Mesenchymal stem cell (in vitro differentiated cells and primary cell): ENCODE data around the gene EVI5.

Source experiments
- DNase-seq: peaks from one replicate; pipeline ENCODE4 v3.0.0-alpha.2; 2013
- H2AFZ ChIP-seq: one replicate; pipeline ENCODE4 v1.6.1; 2013; ENCODE audit warnings: low read depth, mild to moderate bottlenecking, control low read depth, inconsistent platforms, low read length, moderate library complexity
- H2AK5ac ChIP-seq: 2 replicates; pipeline ENCODE4 v1.6.1; 2013; ENCODE audit warnings: low read length, moderate library complexity, mild to moderate bottlenecking, inconsistent platforms; ENCODE audit not compliant: severe bottlenecking
- H2BK120ac ChIP-seq: one replicate; pipeline ENCODE4 v1.6.1; 2013; ENCODE audit warnings: low read depth, mild to moderate bottlenecking, inconsistent platforms, low read length, moderate library complexity
- H2BK12ac ChIP-seq, 2 experiments: one replicate each; pipeline ENCODE4 v1.6.1; 2013; ENCODE audit warnings: inconsistent platforms in 2 of 2, low read length in 2 of 2, mild to moderate bottlenecking in 2 of 2, moderate library complexity in 2 of 2, control low read depth in 1 of 2
- H2BK15ac ChIP-seq: one replicate; pipeline ENCODE4 v1.6.1; 2013; ENCODE audit warnings: mild to moderate bottlenecking, low read depth, inconsistent platforms; ENCODE audit not compliant: poor library complexity, severe bottlenecking
- H2BK5ac ChIP-seq: 2 replicates; pipeline ENCODE4 v1.6.1; 2013; ENCODE audit warnings: low read depth, mild to moderate bottlenecking, low read length, control low read depth, inconsistent platforms; ENCODE audit not compliant: poor library complexity, severe bottlenecking
- H3K14ac ChIP-seq, 2 experiments: one replicate each; pipeline ENCODE4 v1.6.1; 2013; ENCODE audit warnings: inconsistent platforms in 2 of 2, low read length in 2 of 2, control low read depth in 1 of 2, mild to moderate bottlenecking in 1 of 2, moderate library complexity in 1 of 2
- H3K18ac ChIP-seq, 2 experiments: one replicate each; pipeline ENCODE4 v1.6.1; 2013; ENCODE audit warnings: inconsistent platforms in 2 of 2, low read length in 2 of 2, control low read depth in 1 of 2, low read depth in 1 of 2, mild to moderate bottlenecking in 1 of 2
- H3K23ac ChIP-seq, 2 experiments: one replicate each; pipeline ENCODE4 v1.6.1; 2013; ENCODE audit warnings: inconsistent platforms in 2 of 2, low read length in 2 of 2, mild to moderate bottlenecking in 2 of 2, moderate library complexity in 2 of 2, control low read depth in 1 of 2
- H3K27ac ChIP-seq: 2 replicates; pipeline ENCODE4 v1.5.1; 2013; ENCODE audit warnings: mild to moderate bottlenecking, moderate library complexity, low read length, control low read depth, inconsistent platforms; ENCODE audit not compliant: poor library complexity, severe bottlenecking
- H3K27me3 ChIP-seq, 2 experiments: 2 replicates each; pipeline versions ENCODE4 v1.6.1 to v1.7.0; 2013; ENCODE audit warnings: low read length in 2 of 2, mild to moderate bottlenecking in 2 of 2, moderate library complexity in 2 of 2, control low read depth in 1 of 2, inconsistent platforms in 1 of 2; ENCODE audit not compliant: control insufficient read depth in 1 of 2, insufficient read depth in 1 of 2
- H3K36me3 ChIP-seq, 2 experiments: 2 replicates each; pipeline versions ENCODE4 v1.6.1 to v1.7.0; 2013; ENCODE audit warnings: low read length in 2 of 2, control low read depth in 1 of 2, inconsistent platforms in 1 of 2, low read depth in 1 of 2, mild to moderate bottlenecking in 1 of 2; ENCODE audit not compliant: insufficient read depth in 2 of 2, control insufficient read depth in 1 of 2
- H3K4ac ChIP-seq, 2 experiments: one replicate each; pipeline ENCODE4 v1.6.1; 2013; ENCODE audit warnings: inconsistent platforms in 2 of 2, low read length in 2 of 2, mild to moderate bottlenecking in 2 of 2, moderate library complexity in 2 of 2, control low read depth in 1 of 2, low read depth in 1 of 2
- H3K4me1 ChIP-seq: 2 replicates; pipeline ENCODE4 v1.6.1; 2013; ENCODE audit warnings: low read depth, low read length, control low read depth; ENCODE audit not compliant: control insufficient read depth, insufficient read depth
- H3K4me2 ChIP-seq: 2 replicates; pipeline ENCODE4 v1.6.1; 2013; ENCODE audit warnings: low read length, mild to moderate bottlenecking, inconsistent platforms; ENCODE audit not compliant: poor library complexity, severe bottlenecking
- H3K4me3 ChIP-seq, 2 experiments: 2 replicates each; pipeline versions ENCODE4 v1.5.1 to v1.7.0; 2013; ENCODE audit warnings: low read length in 2 of 2, mild to moderate bottlenecking in 2 of 2, control low read depth in 1 of 2, low read depth in 1 of 2; ENCODE audit not compliant: insufficient read depth in 1 of 2
- H3K79me1 ChIP-seq: replicated peaks from 2 replicates; pipeline ENCODE4 v1.6.1; 2013; ENCODE audit warnings: mild to moderate bottlenecking, control low read depth, low read length, inconsistent platforms; ENCODE audit not compliant: poor library complexity, severe bottlenecking
- H3K9ac ChIP-seq: 2 replicates; pipeline ENCODE4 v1.7.0; 2013; ENCODE audit warnings: mild to moderate bottlenecking, low read length, moderate library complexity
- H3K9me3 ChIP-seq: 2 replicates; pipeline ENCODE4 v1.7.0; 2013; ENCODE audit warnings: mild to moderate bottlenecking, low read length; ENCODE audit not compliant: control insufficient read depth
- H4K8ac ChIP-seq: one replicate; pipeline ENCODE4 v1.6.1; 2013; ENCODE audit warnings: inconsistent platforms, mild to moderate bottlenecking, low read length, moderate library complexity
- H4K91ac ChIP-seq: one replicate; pipeline ENCODE4 v1.6.1; 2013; ENCODE audit warnings: mild to moderate bottlenecking, low read length, inconsistent platforms
- WGBS: methylation state at CpG from one replicate; pipeline ENCODE4 v1.1.7; 2013; ENCODE audit warnings: mixed read lengths; 5-methylcytosine and 5-hydroxymethylcytosine counted together

The EVI5 gene

DNA sequence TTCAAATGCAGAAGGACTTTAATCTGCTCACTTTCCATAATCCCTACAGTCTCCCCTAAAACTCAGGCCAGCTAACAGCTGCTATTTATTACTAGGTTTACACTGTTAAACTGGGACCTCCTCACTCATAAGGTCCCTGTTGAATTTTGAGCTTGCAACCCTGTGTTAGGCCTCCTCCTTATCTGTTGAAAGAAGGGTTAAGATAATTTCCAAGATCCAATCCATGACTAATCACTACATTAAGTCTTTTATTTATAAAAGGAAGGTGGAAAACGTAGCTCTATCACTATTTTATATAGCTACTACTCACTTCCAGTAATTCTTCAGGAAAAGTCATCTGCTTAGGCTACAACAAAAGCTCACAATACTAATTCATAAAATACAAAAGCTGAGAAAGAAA, 79.5 kb downstream of the EVI5 start:
- no peak overlapping the region for H4K91ac ChIP-seq
- no peak overlapping the region for H2BK5ac ChIP-seq
- H3K4me1 ChIP-seq, result peaks cover 2% of the 10 kb centered on the region
- no peak overlapping the region for H3K18ac ChIP-seq
- H3K4me2 ChIP-seq, result no peak overlapping the region
- WGBS, result no CpG with 5 or more reads among the region's 1 CpG
- no peaks in the 10 kb centered on the region for H3K36me3 ChIP-seq
- no peak overlapping the region for H3K9ac ChIP-seq
- DNase-seq, result peak; percentile 43
- H3K4ac ChIP-seq, result no peak overlapping the region
- no peaks in the 10 kb centered on the region for H3K9me3 ChIP-seq
- no peak overlapping the region for H3K27ac ChIP-seq
- H3K27me3 ChIP-seq, result no peaks in the 10 kb centered on the region
- no peak overlapping the region for H3K4me3 ChIP-seq
- H3K14ac ChIP-seq, result no peak overlapping the region
- H2AK5ac ChIP-seq, result no peak overlapping the region
- H2AFZ ChIP-seq, result no peak overlapping the region
- H4K8ac ChIP-seq, result no peak overlapping the region
- H2BK120ac ChIP-seq, result no peak overlapping the region
- H2BK12ac ChIP-seq, result no peak overlapping the region
- H3K23ac ChIP-seq, result no peak overlapping the region
- no peak overlapping the region for H2BK15ac ChIP-seq
- H3K79me1 ChIP-seq, result peaks cover 8% of the 10 kb centered on the region

DNA sequence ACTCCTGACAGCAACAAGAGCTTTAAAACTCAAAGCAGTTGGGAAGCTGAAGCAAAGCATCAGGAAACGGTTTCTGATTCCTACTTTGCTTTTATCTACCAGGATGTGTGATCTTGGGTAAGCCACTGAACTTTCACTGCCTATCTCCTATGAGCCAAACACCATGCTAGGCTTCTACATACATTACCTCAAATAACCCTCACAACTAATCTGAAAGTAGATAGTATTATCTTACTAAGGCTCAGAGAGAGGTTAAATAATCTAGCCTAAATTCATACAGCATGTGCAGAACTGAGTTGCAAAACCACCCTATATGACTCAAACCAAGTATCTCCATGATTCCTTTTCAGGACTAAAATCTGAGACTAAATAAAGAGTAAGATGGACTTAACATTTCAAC, 83.8 kb downstream of the EVI5 start:
- H2BK5ac ChIP-seq, result no peak overlapping the region

DNA sequence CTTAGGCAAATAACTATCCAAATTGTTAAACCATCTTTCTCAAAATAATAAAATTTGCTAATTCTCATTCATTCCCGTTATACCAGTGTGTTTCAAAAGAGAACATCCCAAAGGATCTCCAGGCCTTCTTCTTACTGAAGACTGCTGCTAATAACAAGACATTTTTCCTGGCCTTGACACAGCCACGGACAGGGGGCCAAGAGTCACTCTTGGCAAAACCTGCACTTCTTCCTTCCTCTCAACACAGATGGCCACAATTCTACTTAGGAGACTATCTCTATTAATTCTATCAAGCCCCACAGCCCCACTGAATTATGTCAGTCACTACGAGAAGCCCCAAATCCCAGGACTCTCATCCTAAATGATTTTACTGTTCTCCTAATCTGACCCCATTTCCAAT, 86.0 kb downstream of the EVI5 start:
- H3K4me1 ChIP-seq, result no peaks in the 10 kb centered on the region
- no peaks in the 10 kb centered on the region for H3K9me3 ChIP-seq
- no peak overlapping the region for H3K4me3 ChIP-seq
- no peak overlapping the region for H3K27ac ChIP-seq
- H3K79me1 ChIP-seq, result peaks cover 6% of the 10 kb centered on the region
- H3K9ac ChIP-seq, result no peak overlapping the region
- no peak overlapping the region for H3K4me2 ChIP-seq
- no peak overlapping the region for H2BK5ac ChIP-seq
- no peak overlapping the region for H2BK120ac ChIP-seq
- DNase-seq, result no peak
- no peak overlapping the region for H4K91ac ChIP-seq
- no peak overlapping the region for H4K8ac ChIP-seq
- H3K18ac ChIP-seq, result no peak overlapping the region
- H3K23ac ChIP-seq, result no peak overlapping the region
- no peak overlapping the region for H2AFZ ChIP-seq
- H2AK5ac ChIP-seq, result no peak overlapping the region
- H3K36me3 ChIP-seq, result peaks cover 0 to 19% of the 10 kb centered on the region in 2 experiments
- no peak overlapping the region for H2BK15ac ChIP-seq
- no peak overlapping the region for H3K14ac ChIP-seq
- WGBS, result 95% methylated on average over 3 of the region's 3 CpGs
- H2BK12ac ChIP-seq, result no peak overlapping the region
- H3K4ac ChIP-seq, result no peak overlapping the region
- no peaks in the 10 kb centered on the region for H3K27me3 ChIP-seq

More for the DNA sequence above, 83.8 kb downstream of the EVI5 start:
- Histone ChIP-seq H3K79me1 (peaks cover 9% of the 10 kb centered on the region), H3K4ac (no peak overlapping the region), H3K14ac (no peak overlapping the region), H2BK120ac (no peak overlapping the region), H2AFZ (no peak overlapping the region), H2AK5ac (no peak overlapping the region), H3K4me1 (no peaks in the 10 kb centered on the region), H3K27ac (no peak overlapping the region), H3K4me3 (no peak overlapping the region), H3K27me3 (no peaks in the 10 kb centered on the region), H3K9me3 (no peaks in the 10 kb centered on the region), H2BK12ac (no peak overlapping the region), H3K36me3 (peaks cover 0 to 5% of the 10 kb centered on the region in 2 experiments), H3K18ac (no peak overlapping the region), H3K23ac (no peak overlapping the region), H2BK15ac (no peak overlapping the region), H3K4me2 (no peak overlapping the region), H4K8ac (no peak overlapping the region), H3K9ac (no peak overlapping the region), H4K91ac (no peak overlapping the region)
- DNase-seq, result peak; percentile 6
- 82% methylated on average over 1 of the region's 1 CpG for WGBS

GRCh38 chr1:92695104-92695503, 89.8 kb downstream of the EVI5 start:
- H3K14ac ChIP-seq, result no peak overlapping the region
- no peaks in the 10 kb centered on the region for H3K9me3 ChIP-seq
- no peak overlapping the region for H2AFZ ChIP-seq
- DNase-seq, result no peak
- no peak overlapping the region for H3K18ac ChIP-seq
- H2BK15ac ChIP-seq, result no peak overlapping the region
- H3K4me1 ChIP-seq, result no peaks in the 10 kb centered on the region
- no peak overlapping the region for H2AK5ac ChIP-seq
- no peaks in the 10 kb centered on the region for H3K27me3 ChIP-seq
- H3K4me2 ChIP-seq, result no peak overlapping the region
- no peak overlapping the region for H2BK12ac ChIP-seq
- peaks cover 6% of the 10 kb centered on the region for H3K79me1 ChIP-seq
- no peak overlapping the region for H3K4me3 ChIP-seq
- no peak overlapping the region for H3K27ac ChIP-seq
- no peak overlapping the region for H3K4ac ChIP-seq
- H2BK5ac ChIP-seq, result no peak overlapping the region
- no peak overlapping the region for H4K8ac ChIP-seq
- no peak overlapping the region for H3K9ac ChIP-seq
- no peak overlapping the region for H3K23ac ChIP-seq
- no peak overlapping the region for H2BK120ac ChIP-seq
- H4K91ac ChIP-seq, result no peak overlapping the region
- H3K36me3 ChIP-seq, result peaks cover 0 to 44% of the 10 kb centered on the region in 2 experiments
